CD4-positive, alpha-beta T cell treated with Interleukin-10 for 1 hour (primary cell): ENCODE results near the gene RHOG.

Experiments
- DNase-seq: peaks from one replicate; pipeline ENCODE4 v3.0.0-alpha.2; 2020

The RHOG gene

GRCh38 chr11:3840870-3841425 is at the start of gene RHOG:
Gene RHOG (minus strand): TSS chr11:3840959. CDS start chr11:3828138, 12,821 bp downstream.
- DNase-seq = no peak

- DNase-seq = no peak
Measured at GRCh38 chr11:3890014-3890413, 49.3 kb upstream of the RHOG start.

GRCh38 chr11:3888876-3889275 is 48.1 kb upstream of the RHOG start:
- DNase-seq = no peak

- no peak for DNase-seq
Measured at GRCh38 chr11:3886985-3887384, 46.2 kb upstream of the RHOG start.

- DNase-seq = no peak
Measured at GRCh38 chr11:3885855-3886254, 45.1 kb upstream of the RHOG start.

GRCh38 chr11:3882655-3883054 is 41.9 kb upstream of the RHOG start:
- peak; percentile 44 for DNase-seq

GRCh38 chr11:3880724-3881123 is 40.0 kb upstream of the RHOG start:
- no peak for DNase-seq

GRCh38 chr11:3879967-3880542 is 39.3 kb upstream of the RHOG start:
- DNase-seq = no peak

GRCh38 chr11:3879216-3879966 is 38.6 kb upstream of the RHOG start:
- no peak for DNase-seq

GRCh38 chr11:3878258-3878584 is 37.5 kb upstream of the RHOG start:
- no peak for DNase-seq

GRCh38 chr11:3877364-3878257 is 36.9 kb upstream of the RHOG start:
- no peak for DNase-seq

GRCh38 chr11:3876613-3877012 is 35.9 kb upstream of the RHOG start:
- no peak for DNase-seq

- no peak for DNase-seq
Measured at GRCh38 chr11:3873712-3874349, 33.1 kb upstream of the RHOG start.

GRCh38 chr11:3867209-3868091 is 26.7 kb upstream of the RHOG start:
- no peak for DNase-seq

GRCh38 chr11:3866836-3867208 is 26.1 kb upstream of the RHOG start:
- no peak for DNase-seq

- DNase-seq = no peak
Measured at GRCh38 chr11:3866206-3866605, 25.4 kb upstream of the RHOG start.

GRCh38 chr11:3865388-3866193 is 24.8 kb upstream of the RHOG start:
- DNase-seq = no peak

GRCh38 chr11:3861683-3862082 is 20.9 kb upstream of the RHOG start:
- DNase-seq = no peak

- peak; percentile 51 for DNase-seq
Measured at GRCh38 chr11:3860898-3861393, 20.2 kb upstream of the RHOG start.

- DNase-seq = no peak
Measured at GRCh38 chr11:3860375-3860774, 19.6 kb upstream of the RHOG start.

- DNase-seq = peak; percentile 43
Measured at GRCh38 chr11:3859373-3859881, 18.7 kb upstream of the RHOG start.
